Trophoblast cell (in vitro differentiated cells and primary cell): Measurements from ENCODE around the gene TRIM47.
"Not testable (repeated sequence)": the region's sequence is repeated elsewhere in the genome, so short reads cannot be mapped to it uniquely, and the experiment has no call there.

Experiments used
- DNase-seq, 2 donors: peaks; one replicate each; pipeline ENCODE4 v3.0.0-alpha.2; 2016
- H2AFZ ChIP-seq: 2 replicates; pipeline ENCODE4 v1.6.1; 2013; ENCODE audit warnings: low read length, moderate library complexity, mild to moderate bottlenecking; ENCODE audit not compliant: insufficient read depth, poor library complexity
- H2AK5ac ChIP-seq: 2 replicates; pipeline ENCODE4 v1.6.1; 2013; ENCODE audit warnings: mild to moderate bottlenecking, low read length
- H2BK120ac ChIP-seq: 2 replicates; pipeline ENCODE4 v1.6.1; 2013; ENCODE audit warnings: low read length, mild to moderate bottlenecking, moderate library complexity; ENCODE audit not compliant: insufficient read depth, poor library complexity
- H2BK12ac ChIP-seq: 2 replicates; pipeline ENCODE4 v1.6.1; 2013; ENCODE audit warnings: mild to moderate bottlenecking, low read length, moderate library complexity
- H2BK5ac ChIP-seq: 2 replicates; pipeline ENCODE4 v1.6.1; 2013; ENCODE audit warnings: low read length, low read depth, moderate library complexity, mild to moderate bottlenecking; ENCODE audit not compliant: poor library complexity
- H3K14ac ChIP-seq: 2 replicates; pipeline ENCODE4 v1.6.1; 2013; ENCODE audit warnings: mild to moderate bottlenecking, low read length
- H3K18ac ChIP-seq: 2 replicates; pipeline ENCODE4 v1.6.1; 2013; ENCODE audit warnings: mild to moderate bottlenecking, low read length
- H3K23ac ChIP-seq: 2 replicates; pipeline ENCODE4 v1.6.1; 2013; ENCODE audit warnings: low read length
- H3K27ac ChIP-seq: 2 replicates; pipeline ENCODE4 v1.5.1; 2013; ENCODE audit warnings: low read depth, mild to moderate bottlenecking, inconsistent platforms, low read length, moderate library complexity
- H3K27me3 ChIP-seq: 2 replicates; pipeline ENCODE4 v1.6.1; 2013; ENCODE audit warnings: inconsistent platforms, mild to moderate bottlenecking, low read length, moderate library complexity; ENCODE audit not compliant: insufficient read depth
- H3K36me3 ChIP-seq, 2 experiments: 1 replicate in 1 of 2; 2 replicates in 1 of 2; pipeline ENCODE4 v1.6.1; 2013; ENCODE audit warnings: low read length in 2 of 2, mild to moderate bottlenecking in 2 of 2, moderate library complexity in 1 of 2; ENCODE audit not compliant: insufficient read depth in 2 of 2, control insufficient read depth in 1 of 2
- H3K4ac ChIP-seq: 2 replicates; pipeline ENCODE4 v1.6.1; 2013; ENCODE audit warnings: low read depth, mild to moderate bottlenecking, low read length, moderate library complexity
- H3K4me1 ChIP-seq, 2 experiments: 1 replicate in 1 of 2; 2 replicates in 1 of 2; pipeline ENCODE4 v1.6.1; 2013; ENCODE audit warnings: low read length in 2 of 2, mild to moderate bottlenecking in 2 of 2, moderate library complexity in 1 of 2; ENCODE audit not compliant: insufficient read depth in 2 of 2, control insufficient read depth in 1 of 2
- H3K4me2 ChIP-seq: 2 replicates; pipeline ENCODE4 v1.6.1; 2013; ENCODE audit warnings: inconsistent platforms, mild to moderate bottlenecking, low read length, moderate library complexity
- H3K4me3 ChIP-seq: 2 replicates; pipeline ENCODE4 v1.5.1; 2013; ENCODE audit warnings: mild to moderate bottlenecking, low read depth, low read length, inconsistent platforms
- H3K79me1 ChIP-seq: one replicate; pipeline ENCODE4 v1.6.1; 2013; ENCODE audit warnings: low read length
- H3K79me2 ChIP-seq: 2 replicates; pipeline ENCODE4 v1.6.1; 2013; ENCODE audit warnings: low read length, mild to moderate bottlenecking; ENCODE audit not compliant: control insufficient read depth, insufficient read depth, poor library complexity
- H3K9ac ChIP-seq: 2 replicates; pipeline ENCODE4 v1.6.1; 2013; ENCODE audit warnings: mild to moderate bottlenecking, low read length
- H3K9me3 ChIP-seq: 2 replicates; pipeline ENCODE4 v1.6.1; 2013; ENCODE audit warnings: low read depth, mild to moderate bottlenecking, control low read depth, inconsistent platforms, low read length; ENCODE audit not compliant: insufficient read depth
- H4K12ac ChIP-seq: 2 replicates; pipeline ENCODE4 v1.6.1; 2013; ENCODE audit warnings: low read depth, mild to moderate bottlenecking, low read length, moderate library complexity
- H4K8ac ChIP-seq: 2 replicates; pipeline ENCODE4 v1.6.1; 2013; ENCODE audit warnings: low read depth, mild to moderate bottlenecking, low read length, moderate library complexity
- H4K91ac ChIP-seq: one replicate; pipeline ENCODE4 v1.6.1; 2013; ENCODE audit warnings: low read depth, mild to moderate bottlenecking, low read length, moderate library complexity
- WGBS: extraction: QIAGEN DNeasy Blood & Tissue Kit; methylation state at CpG from one replicate; pipeline ENCODE4 v1.1.7; 2013; ENCODE audit warnings: missing lambda C conversion rate; ENCODE audit not compliant: insufficient read length, insufficient coverage; ENCODE audit errors: extremely low coverage; 5-methylcytosine and 5-hydroxymethylcytosine counted together

TRIM47 gene

GRCh38 chr17:75864448-75864871 is 13.9 kb downstream of the TRIM47 start:
- Histone ChIP-seq H4K91ac (no peak overlapping the region), H3K14ac (no peak overlapping the region), H4K8ac (no peak overlapping the region), H4K12ac (no peak overlapping the region), H3K36me3 (no peaks in the 10 kb centered on the region), H3K23ac (no peak overlapping the region), H2AK5ac (no peak overlapping the region), H3K18ac (no peak overlapping the region), H3K27me3 (no peaks in the 10 kb centered on the region), H2BK12ac (no peak overlapping the region), H3K27ac (no peak overlapping the region), H2BK5ac (no peak overlapping the region), H2BK120ac (no peak overlapping the region), H3K9ac (no peak overlapping the region), H3K79me1 (no peaks in the 10 kb centered on the region), H3K4me1 (no peaks in the 10 kb centered on the region), H3K79me2 (no peaks in the 10 kb centered on the region), H3K4ac (no peak overlapping the region), H3K4me3 (no peak overlapping the region), H3K9me3 (no peaks in the 10 kb centered on the region), H2AFZ (no peak overlapping the region), H3K4me2 (no peak overlapping the region)
- no CpG with 5 or more reads among the region's 8 CpGs for WGBS
- no peak for DNase-seq

DNA sequence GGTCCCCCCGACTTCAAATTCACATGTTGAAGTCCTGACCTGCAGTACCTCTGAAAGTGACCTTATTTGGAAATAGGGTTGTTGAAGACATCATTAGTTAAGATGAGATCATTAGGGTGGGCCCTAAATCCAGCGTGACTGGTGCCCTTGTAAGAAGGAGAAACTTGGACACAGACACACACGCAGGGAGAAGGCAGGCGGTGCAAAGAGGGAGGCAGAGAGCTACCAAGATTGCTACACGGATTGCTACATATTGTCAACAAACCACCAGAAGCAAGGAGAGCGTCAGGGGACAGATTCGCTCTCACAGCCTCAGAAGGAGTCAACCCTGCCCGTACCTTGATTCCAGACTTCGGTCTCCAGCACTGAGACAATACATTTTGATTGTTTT is 16.5 kb downstream of the TRIM47 start:
- Histone ChIP-seq H2BK120ac (no peak overlapping the region), H3K9me3 (no peaks in the 10 kb centered on the region), H4K8ac (no peak overlapping the region), H3K4ac (no peak overlapping the region), H3K4me3 (no peak overlapping the region), H3K4me1 (no peaks in the 10 kb centered on the region), H3K9ac (no peak overlapping the region), H3K23ac (no peak overlapping the region), H2AFZ (no peak overlapping the region), H3K27me3 (no peaks in the 10 kb centered on the region), H3K18ac (no peak overlapping the region), H3K14ac (no peak overlapping the region), H2AK5ac (no peak overlapping the region), H3K27ac (no peak overlapping the region), H4K12ac (no peak overlapping the region), H3K36me3 (no peaks in the 10 kb centered on the region), H2BK12ac (no peak overlapping the region), H2BK5ac (no peak overlapping the region), H4K91ac (no peak overlapping the region), H3K79me2 (no peaks in the 10 kb centered on the region), H3K4me2 (no peak overlapping the region), H3K79me1 (no peaks in the 10 kb centered on the region)
- no peak for DNase-seq
- no CpG with 5 or more reads among the region's 9 CpGs for WGBS

- H3K9me3 ChIP-seq, H2BK12ac ChIP-seq, H4K91ac ChIP-seq, H2AK5ac ChIP-seq, H3K9ac ChIP-seq, H3K14ac ChIP-seq, H3K4me3 ChIP-seq, H3K27ac ChIP-seq, H3K79me2 ChIP-seq, H3K36me3 ChIP-seq, H3K4me1 ChIP-seq, H2BK5ac ChIP-seq, H2AFZ ChIP-seq, H3K4ac ChIP-seq, H3K23ac ChIP-seq, H3K18ac ChIP-seq, H4K8ac ChIP-seq, DNase-seq, H3K79me1 ChIP-seq, H3K4me2 ChIP-seq, H3K27me3 ChIP-seq, H2BK120ac ChIP-seq, H4K12ac ChIP-seq: not testable (repeated sequence)
- WGBS, result no CpG with 5 or more reads among the region's 10 CpGs
Observed at GRCh38 chr17:75859358-75859757, 19.0 kb downstream of the TRIM47 start.

DNA sequence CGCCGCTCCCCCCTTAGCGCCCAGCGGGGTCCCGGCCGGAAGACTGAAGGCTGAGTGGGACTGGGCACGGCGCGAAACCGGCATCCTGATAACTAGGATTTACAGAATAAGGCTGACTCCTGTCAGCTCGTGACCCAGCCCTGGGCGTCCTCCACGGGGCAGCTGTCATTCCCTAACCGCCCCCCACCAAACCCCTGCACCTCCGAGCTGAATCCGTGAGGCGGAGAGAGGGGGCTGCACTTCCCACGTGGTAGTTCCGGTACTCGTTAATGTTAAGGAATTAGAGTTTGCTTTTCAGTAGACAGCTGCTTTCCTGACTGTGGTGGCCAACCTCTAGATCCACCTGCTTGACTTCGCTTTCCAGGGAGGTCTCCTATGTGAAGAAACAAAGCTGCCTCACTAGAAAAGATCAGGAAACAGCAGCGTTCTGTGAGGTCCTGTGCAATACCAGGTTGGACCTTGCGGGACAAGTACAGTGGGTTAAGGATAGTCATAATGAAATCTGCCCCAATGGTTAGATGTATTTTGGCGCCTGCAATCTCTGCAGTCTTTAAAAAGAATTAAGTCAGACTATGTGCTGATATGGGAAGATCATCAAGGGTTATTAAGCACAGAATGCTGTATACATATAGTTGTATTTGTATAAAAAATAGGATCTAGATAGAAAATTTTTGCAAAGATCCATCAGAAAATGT is 22.2 kb downstream of the TRIM47 start:
- Histone ChIP-seq H3K4me3 (peak overlapping the region; percentile 87), H3K27ac (peak overlapping the region; percentile 35), H3K4ac (no peak overlapping the region), H2BK120ac (peak overlapping the region; percentile 59), H4K8ac (peak overlapping the region; percentile 80), H3K23ac (no peak overlapping the region), H3K27me3 (no peaks in the 10 kb centered on the region), H2BK5ac (peak overlapping the region; percentile 5), H4K12ac (peak overlapping the region; percentile 71), H3K9ac (peak overlapping the region; percentile 57), H3K79me2 (peaks cover 3% of the 10 kb centered on the region), H4K91ac (peak overlapping the region; percentile 79), H3K14ac (peak overlapping the region; percentile 8), H3K9me3 (no peaks in the 10 kb centered on the region), H3K36me3 (peaks cover 5% of the 10 kb centered on the region in 2 experiments), H2AK5ac (no peak overlapping the region), H3K79me1 (peaks cover 3% of the 10 kb centered on the region), H2BK12ac (no peak overlapping the region), H3K18ac (peak overlapping the region; percentile 50), H3K4me1 (peaks cover 5 to 14% of the 10 kb centered on the region in 2 experiments), H2AFZ (peak overlapping the region; percentile 91), H3K4me2 (peak overlapping the region; percentile 81)
- DNase-seq, result no peak
- no CpG with 5 or more reads among the region's 24 CpGs for WGBS
